Measurements from ENCODE around the gene PAF1. TPM values are rescaled to one million over a fixed set of nuclear protein-coding genes. Genes with fewer than 3 reads are reported as not detected.

PAF1 gene
- polyA plus RNA-seq, 3 donors: 22.7 to 37.8 (median 25.2) TPM

DNA sequence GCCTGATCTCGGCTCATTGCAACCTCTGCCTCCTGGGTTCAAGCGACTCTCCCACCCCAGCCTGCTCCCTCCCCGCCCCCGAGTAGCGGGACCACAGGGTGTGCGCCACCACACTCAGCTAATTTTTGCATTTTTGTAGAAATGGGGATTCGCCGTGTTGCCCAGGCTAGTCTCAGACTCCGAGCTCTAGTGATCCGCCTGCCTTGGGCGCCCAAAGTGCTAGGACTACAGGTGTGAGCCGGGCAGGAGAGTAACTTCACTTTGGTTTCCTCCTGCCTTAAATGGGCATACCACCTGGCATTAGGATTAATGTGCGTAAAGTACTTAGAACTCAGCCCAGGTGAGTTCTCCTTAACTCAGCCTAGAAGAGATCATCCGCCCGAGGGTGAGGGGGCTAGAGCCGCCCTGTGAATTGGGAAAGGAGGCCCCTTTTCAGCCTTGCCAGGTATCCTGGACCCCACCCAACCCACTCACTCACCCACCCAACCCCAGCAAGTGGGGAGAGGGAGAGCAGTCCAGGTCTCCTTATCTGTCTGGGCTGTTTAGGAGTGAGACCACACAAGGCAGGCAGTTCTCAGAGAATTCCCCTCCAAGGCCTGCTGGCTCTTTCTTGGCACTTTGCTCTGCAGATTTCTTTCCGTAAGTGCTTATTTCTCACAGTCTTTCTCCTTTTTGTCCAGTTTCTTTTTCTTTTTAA, 14.5 kb upstream of the PAF1 start:
- no peak overlapping the region for H2AFZ ChIP-seq (ENCODE audit: insufficient read depth, low read depth, low read length, poor library complexity, severe bottlenecking)
- peak overlapping the region; percentile 98 to 99 for H3K27ac ChIP-seq (ENCODE audit: low read depth in 1 of 2, low read length in 2 of 2)
- DNase-seq: no peak
- peak overlapping the region; percentile 100 for H3K9ac ChIP-seq (ENCODE audit: insufficient read depth, low read length, poor library complexity, severe bottlenecking)
- TF ChIP-seq, protein P1, sequence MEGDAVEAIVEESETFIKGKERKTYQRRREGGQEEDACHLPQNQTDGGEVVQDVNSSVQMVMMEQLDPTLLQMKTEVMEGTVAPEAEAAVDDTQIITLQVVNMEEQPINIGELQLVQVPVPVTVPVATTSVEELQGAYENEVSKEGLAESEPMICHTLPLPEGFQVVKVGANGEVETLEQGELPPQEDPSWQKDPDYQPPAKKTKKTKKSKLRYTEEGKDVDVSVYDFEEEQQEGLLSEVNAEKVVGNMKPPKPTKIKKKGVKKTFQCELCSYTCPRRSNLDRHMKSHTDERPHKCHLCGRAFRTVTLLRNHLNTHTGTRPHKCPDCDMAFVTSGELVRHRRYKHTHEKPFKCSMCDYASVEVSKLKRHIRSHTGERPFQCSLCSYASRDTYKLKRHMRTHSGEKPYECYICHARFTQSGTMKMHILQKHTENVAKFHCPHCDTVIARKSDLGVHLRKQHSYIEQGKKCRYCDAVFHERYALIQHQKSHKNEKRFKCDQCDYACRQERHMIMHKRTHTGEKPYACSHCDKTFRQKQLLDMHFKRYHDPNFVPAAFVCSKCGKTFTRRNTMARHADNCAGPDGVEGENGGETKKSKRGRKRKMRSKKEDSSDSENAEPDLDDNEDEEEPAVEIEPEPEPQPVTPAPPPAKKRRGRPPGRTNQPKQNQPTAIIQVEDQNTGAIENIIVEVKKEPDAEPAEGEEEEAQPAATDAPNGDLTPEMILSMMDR (IDR thresholded peaks at IDR 0.05): no peak
- H3K4me3 ChIP-seq (replicated peaks in 1 of 3; ENCODE audit: low read depth in 2 of 3, low read length in 3 of 3): peak overlapping the region; percentile 76 to 96 (median 89)
- Mint-ChIP-seq H3K9me3 (peaks cover 4 to 22% (median 18%) of the 10 kb centered on the region in 7 donors), H3K4me1 (peaks cover 41% of the 10 kb centered on the region), H3K27ac (peak overlapping the region; percentile 98 to 100 (median 100)), H3K27me3 (ENCODE audit: low read depth in 3 of 3) (peaks cover 0 to 21% (median 9%) of the 10 kb centered on the region in 3 donors), H3K4me3 (peak overlapping the region; percentile 92 to 100), H3K36me3 (peaks cover 28 to 40% of the 10 kb centered on the region in 2 donors)
- peaks cover 53 to 54% of the 10 kb centered on the region in 2 donors for H3K4me1 ChIP-seq (ENCODE audit: control insufficient read depth in 1 of 2, insufficient read depth in 2 of 2, low read length in 2 of 2)
- intact Hi-C loops (cut with micrococcal nuclease): no loop called here
- peak overlapping the region; percentile 86 for H3K4me2 ChIP-seq (replicated peaks; ENCODE audit: extremely low read depth, low read length, poor library complexity, severe bottlenecking)
- no peaks in the 10 kb centered on the region for H3K9me3 ChIP-seq (replicated peaks in 1 of 2; ENCODE audit: control insufficient read depth in 1 of 2, insufficient read depth in 1 of 2, low read length in 2 of 2)
- H4K20me1 ChIP-seq (ENCODE audit: insufficient read depth, low read length): peaks cover 42% of the 10 kb centered on the region
- H3K36me3 ChIP-seq (replicated peaks in 1 of 2; ENCODE audit: control insufficient read depth in 1 of 2, insufficient read depth in 2 of 2, low read length in 2 of 2): peaks cover 23% of the 10 kb centered on the region in 2 donors
- 97% methylated on average over 7 of the region's 17 CpGs for WGBS (ENCODE audit: insufficient coverage)
- H3K79me2 ChIP-seq (ENCODE audit: insufficient read depth, low read length): peaks cover 96% of the 10 kb centered on the region
- no peaks in the 10 kb centered on the region for H3K27me3 ChIP-seq (ENCODE audit: control insufficient read depth in 2 of 2, insufficient read depth in 2 of 2, low read length in 2 of 2)

DNA sequence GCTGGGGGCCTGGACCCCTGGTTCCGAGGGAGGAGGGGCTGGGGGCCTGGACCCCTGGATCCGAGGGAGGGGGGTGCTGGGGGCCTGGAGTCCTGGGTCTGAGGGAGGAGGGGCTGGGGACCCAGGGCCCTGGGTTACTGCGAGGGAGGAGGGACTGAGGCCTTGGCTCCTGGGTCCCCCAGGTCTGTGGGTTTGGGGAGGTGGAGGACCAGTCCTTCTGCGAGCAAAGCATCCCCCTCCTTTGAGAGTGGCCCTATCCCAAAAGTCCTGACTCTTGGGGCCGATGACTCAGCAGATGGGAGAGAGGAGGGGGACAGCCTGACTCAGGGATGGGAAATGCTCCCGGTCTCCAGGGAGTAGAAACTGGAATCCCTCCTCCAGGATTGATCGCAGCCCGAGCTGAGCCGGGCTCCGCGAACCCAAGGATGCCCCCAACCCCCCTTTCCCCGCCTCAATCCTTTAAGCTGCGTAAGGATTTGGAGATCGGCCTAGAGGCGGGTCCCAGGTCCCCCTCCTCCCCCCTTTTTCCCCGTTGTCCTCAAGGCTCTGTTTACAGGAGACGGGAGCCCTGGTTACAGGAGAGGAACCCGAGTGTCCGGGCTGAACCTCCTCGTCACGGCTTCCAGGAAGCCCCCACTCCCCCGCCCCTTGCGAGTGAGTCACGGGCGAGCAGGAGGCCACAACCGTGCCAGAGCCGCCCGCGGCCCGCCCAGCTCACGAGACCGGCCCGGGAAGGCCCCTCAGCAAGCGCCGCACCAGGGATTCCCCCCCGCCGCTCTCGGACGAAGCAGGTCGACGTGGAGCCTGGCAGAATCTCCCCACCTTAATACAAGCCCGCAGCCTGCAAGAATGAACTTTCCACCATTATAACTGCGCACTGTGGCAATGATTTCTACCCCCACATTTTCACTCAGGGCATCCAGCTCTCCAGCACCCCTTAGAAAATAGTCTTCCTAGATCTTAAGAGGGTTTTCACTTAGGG, 12.7 kb upstream of the PAF1 start:
- Histone ChIP-seq H4K20me1 (ENCODE audit: insufficient read depth, low read length) (peaks cover 25% of the 10 kb centered on the region), H3K9me3 (replicated peaks in 1 of 2; ENCODE audit: control insufficient read depth in 1 of 2, insufficient read depth in 1 of 2, low read length in 2 of 2) (no peaks in the 10 kb centered on the region), H3K27ac (ENCODE audit: low read depth in 1 of 2, low read length in 2 of 2) (peak overlapping the region; percentile 98 to 99), H3K9ac (ENCODE audit: insufficient read depth, low read length, poor library complexity, severe bottlenecking) (peak overlapping the region; percentile 100), H3K4me1 (ENCODE audit: control insufficient read depth in 1 of 2, insufficient read depth in 2 of 2, low read length in 2 of 2) (peaks cover 68 to 70% of the 10 kb centered on the region in 2 donors), H3K27me3 (ENCODE audit: control insufficient read depth in 2 of 2, insufficient read depth in 2 of 2, low read length in 2 of 2) (no peaks in the 10 kb centered on the region), H2AFZ (ENCODE audit: insufficient read depth, low read depth, low read length, poor library complexity, severe bottlenecking) (no peak overlapping the region), H3K4me3 (replicated peaks in 1 of 3; ENCODE audit: low read depth in 2 of 3, low read length in 3 of 3) (peak overlapping the region; percentile 48 to 96 (median 61)), H3K79me2 (ENCODE audit: insufficient read depth, low read length) (peaks cover 96% of the 10 kb centered on the region), H3K36me3 (replicated peaks in 1 of 2; ENCODE audit: control insufficient read depth in 1 of 2, insufficient read depth in 2 of 2, low read length in 2 of 2) (peaks cover 19% of the 10 kb centered on the region in 2 donors), H3K4me2 (replicated peaks; ENCODE audit: extremely low read depth, low read length, poor library complexity, severe bottlenecking) (peak overlapping the region; percentile 75)
- WGBS (ENCODE audit: insufficient coverage): under 1% methylated on average over 37 of the region's 43 CpGs
- Mint-ChIP-seq H3K27me3 (ENCODE audit: low read depth in 3 of 3) (peaks cover 0 to 11% (median 5%) of the 10 kb centered on the region in 3 donors), H3K36me3 (peaks cover 29 to 39% of the 10 kb centered on the region in 2 donors), H3K4me1 (peaks cover 56% of the 10 kb centered on the region), H3K27ac (peak overlapping the region; percentile 98 to 100 (median 100)), H3K4me3 (peak overlapping the region; percentile 90 to 92), H3K9me3 (peaks cover 2 to 19% (median 15%) of the 10 kb centered on the region in 7 donors)
- TF ChIP-seq, protein P1 (IDR thresholded peaks at IDR 0.05): no peak
- DNase-seq: peak; percentile 100
- intact Hi-C loops (cut with micrococcal nuclease): loop anchor here in 1 of 2 donors (5.0 kb wide), 1 partner anchor 721 kb away; no protein-coding TSS in a partner anchor
